ENCODE results near the gene LASP1NB.
"Not testable (repeated sequence)": the region's sequence is repeated elsewhere in the genome, so short reads cannot be mapped to it uniquely, and the experiment has no call there.

LASP1NB gene

DNA sequence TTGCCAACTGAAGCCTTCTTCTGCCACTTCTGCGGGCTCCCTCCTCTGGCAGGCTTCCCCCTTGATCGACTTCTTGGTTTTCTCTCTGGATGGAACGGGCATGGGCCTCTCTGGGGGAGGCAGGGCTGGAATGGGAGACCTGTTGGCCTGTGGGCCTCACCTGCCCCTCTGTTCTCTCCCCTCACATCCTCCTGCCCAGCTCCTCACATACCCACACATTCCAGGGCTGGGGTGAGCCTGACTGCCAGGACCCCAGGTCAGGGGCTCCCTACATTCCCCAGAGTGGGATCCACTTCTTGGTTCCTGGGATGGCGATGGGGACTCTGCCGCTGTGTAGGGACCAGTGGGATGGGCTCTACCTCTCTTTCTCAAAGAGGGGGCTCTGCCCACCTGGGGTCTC lies 6.5 kb upstream of the LASP1NB start:
- no peak for DNase-seq

DNA sequence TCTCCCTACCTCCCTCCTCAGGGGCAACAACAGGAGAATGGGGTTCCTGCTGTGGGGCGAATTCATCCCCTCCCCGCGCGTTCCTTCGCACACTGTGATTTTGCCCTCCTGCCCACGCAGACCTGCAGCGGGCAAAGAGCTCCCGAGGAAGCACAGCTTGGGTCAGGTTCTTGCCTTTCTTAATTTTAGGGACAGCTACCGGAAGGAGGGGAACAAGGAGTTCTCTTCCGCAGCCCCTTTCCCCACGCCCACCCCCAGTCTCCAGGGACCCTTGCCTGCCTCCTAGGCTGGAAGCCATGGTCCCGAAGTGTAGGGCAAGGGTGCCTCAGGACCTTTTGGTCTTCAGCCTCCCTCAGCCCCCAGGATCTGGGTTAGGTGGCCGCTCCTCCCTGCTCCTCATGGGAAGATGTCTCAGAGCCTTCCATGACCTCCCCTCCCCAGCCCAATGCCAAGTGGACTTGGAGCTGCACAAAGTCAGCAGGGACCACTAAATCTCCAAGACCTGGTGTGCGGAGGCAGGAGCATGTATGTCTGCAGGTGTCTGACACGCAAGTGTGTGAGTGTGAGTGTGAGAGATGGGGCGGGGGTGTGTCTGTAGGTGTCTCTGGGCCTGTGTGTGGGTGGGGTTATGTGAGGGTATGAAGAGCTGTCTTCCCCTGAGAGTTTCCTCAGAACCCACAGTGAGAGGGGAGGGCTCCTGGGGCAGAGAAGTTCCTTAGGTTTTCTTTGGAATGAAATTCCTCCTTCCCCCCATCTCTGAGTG lies 5.9 kb upstream of the LASP1NB start:
- no peak for DNase-seq

DNA sequence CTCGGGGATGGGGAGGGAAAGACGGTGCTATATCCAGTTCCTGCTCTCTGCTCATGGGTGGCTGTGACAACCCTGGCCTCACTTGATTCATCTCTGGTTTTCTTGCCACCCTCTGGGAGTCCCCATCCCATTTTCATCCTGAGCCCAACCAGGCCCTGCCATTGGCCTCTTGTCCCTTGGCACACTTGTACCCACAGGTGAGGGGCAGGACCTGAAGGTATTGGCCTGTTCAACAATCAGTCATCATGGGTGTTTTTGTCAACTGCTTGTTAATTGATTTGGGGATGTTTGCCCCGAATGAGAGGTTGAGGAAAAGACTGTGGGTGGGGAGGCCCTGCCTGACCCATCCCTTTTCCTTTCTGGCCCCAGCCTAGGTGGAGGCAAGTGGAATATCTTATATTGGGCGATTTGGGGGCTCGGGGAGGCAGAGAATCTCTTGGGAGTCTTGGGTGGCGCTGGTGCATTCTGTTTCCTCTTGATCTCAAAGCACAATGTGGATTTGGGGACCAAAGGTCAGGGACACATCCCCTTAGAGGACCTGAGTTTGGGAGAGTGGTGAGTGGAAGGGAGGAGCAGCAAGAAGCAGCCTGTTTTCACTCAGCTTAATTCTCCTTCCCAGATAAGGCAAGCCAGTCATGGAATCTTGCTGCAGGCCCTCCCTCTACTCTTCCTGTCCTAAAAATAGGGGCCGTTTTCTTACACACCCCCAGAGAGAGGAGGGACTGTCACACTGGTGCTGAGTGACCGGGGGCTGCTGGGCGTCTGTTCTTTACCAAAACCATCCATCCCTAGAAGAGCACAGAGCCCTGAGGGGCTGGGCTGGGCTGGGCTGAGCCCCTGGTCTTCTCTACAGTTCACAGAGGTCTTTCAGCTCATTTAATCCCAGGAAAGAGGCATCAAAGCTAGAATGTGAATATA lies 4.8 kb upstream of the LASP1NB start:
- DNase-seq, result no peak

DNA sequence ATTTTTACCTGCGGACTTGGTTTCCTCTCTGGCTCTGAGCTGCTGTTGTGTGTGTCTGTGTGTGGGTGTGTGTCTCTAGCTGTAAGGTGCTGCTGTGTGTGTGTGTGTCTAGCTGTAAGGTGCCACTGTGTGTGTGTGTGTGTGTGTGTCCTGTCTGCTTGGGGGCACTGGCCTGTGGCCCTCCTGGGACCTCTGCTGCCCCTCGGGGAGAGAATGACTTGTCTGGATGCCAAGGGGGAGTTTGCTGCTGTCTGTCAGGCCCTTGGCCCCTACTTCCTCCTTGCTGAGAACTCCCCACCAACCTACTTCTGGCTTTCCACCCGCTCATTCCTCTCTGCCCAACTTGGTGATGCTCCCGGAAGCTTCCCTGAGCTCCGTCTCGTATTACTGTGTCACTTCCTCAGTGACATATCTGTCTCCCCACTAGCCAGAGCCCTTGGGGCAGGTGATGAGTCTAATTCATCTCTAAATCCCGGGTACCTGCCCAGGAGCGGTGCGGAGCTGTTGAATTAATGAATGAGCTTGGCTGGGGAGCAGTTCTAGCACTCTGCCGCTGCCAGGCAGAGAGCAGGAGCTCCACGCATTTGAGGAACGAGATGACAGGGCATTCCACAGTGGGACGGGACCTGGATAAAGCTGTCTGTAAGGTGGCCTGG lies 3.5 kb upstream of the LASP1NB start:
- no peak for DNase-seq

DNA sequence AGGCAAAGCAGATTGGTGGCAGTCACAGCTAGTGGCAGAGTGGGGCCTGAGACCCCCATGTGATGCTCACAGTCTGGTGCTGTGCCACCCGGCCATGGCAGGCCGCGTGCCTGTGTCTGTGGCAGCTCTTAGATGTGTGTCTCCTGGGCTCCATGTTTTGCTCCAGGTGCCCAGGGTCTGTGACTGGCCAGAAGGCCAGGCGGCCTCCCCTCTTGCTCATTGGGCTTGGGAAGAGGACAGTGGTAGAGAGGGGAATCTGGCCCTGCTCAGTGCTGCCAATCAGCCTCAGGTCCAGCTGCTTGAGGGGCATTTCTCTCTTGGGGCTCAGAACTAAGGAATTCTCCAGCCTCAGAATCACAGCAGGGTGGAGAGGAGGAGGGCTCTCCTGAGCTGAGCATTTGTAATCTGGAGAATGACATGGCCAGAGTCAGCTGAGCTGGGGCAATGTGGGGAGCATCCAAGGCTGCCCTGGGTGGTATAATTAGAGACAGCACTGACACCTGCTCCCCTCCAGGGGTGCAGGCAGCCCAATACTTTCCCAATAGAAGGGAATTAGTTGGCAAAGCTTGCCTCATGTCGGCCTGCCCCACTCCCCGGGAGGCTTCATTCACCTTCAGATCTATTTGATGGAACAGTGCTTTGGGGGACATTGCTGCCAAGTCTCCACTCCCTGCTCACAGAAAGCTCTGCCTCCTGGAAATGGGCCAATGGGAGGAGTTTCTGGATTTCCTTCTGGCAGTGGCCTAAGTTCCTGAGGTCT lies 2.7 kb upstream of the LASP1NB start:
- peak; percentile 38 for DNase-seq

DNA sequence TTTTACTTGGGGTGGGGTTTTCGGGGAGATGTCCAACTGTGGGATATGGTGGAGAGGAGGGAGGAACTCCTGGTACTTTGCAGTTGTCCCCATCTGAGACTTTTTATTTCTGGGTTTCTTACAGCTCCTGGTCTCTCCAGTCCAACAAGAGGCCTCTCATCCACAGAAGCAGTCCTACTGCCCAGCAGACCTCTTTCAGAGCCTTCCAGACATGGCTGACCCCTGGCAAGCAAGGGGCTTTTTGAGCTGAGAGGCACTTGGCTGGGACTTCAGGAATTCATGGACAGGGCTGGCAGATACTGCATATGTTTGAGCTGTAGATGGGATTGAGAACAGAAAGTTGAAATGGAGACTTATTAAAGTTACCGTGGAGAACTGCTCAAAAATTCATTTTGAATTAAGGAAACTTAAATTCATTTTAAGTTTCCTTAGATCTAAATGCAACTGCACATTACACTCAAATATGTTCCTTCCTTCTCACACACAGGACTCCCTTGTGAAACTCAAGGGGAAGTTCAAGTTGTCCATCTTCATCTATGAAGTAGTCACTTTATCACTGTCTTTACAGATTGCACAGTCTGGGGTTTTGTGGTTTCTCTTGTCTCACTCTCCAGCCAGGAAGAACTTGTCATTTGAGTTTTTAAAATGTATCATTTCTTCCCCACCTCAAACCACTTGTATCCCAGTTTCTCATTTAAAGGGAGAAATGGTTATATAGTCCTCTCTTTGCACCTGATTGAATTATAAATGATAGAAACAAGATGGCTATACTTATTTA lies 1.1 kb downstream of the LASP1NB start:
- peak; percentile 96 for DNase-seq

DNA sequence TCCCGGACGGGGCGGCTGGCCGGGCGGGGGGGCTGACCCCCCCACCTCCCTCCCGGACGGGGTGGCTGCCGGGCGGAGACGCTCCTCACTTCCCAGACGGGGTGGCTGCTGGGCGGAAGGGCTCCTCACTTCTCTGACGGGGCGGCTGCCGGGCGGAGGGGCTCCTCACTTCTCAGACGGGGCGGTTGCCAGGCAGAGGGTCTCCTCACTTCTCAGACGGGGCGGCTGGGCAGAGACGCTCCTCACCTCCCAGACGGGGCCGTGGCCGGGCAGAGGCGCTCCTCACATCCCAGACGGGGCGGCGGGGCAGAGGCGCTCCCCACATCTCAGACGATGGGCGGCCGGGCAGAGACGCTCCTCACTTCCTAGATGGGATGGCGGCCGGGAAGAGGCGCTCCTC lies 5.4 kb downstream of the LASP1NB start:
- DNase-seq, result not testable (repeated sequence)

DNA sequence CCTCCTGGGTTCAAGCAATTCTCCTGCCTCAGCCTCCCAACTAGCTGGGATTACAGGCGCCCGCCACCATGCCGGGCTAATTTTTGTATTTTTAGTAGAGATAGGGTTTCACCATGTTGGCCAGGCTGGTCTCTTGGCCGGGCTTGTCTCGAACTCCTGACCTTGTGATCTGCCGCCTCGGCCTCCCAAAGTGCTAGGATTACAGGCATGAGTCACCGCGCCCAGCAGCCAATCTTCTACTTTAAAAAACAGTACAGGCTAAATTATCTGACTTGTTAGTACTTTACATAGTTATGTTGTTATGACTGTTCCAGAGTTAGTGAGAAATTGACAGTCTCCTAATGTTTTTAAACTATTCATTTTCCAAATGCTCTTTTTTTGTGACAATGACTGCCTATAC lies 8.5 kb downstream of the LASP1NB start:
- DNase-seq, result not testable (repeated sequence)

DNA sequence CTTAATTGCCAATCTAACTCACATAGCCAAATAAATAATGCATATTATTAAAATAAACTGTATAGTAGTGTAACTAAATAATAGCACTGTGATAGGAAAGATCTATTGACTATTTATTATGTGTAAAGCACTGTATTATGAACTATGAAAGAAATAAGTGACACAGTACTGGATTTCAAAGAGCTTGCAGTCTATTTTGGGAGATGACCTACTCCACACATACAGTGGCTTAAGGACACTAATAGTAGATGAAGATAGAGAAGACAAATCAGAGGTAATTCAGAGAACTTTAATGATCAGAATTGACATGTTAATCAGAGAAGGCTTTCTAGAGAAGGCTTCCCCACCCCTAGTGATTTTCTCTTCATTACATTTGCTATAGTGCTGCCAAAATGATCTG lies 14.6 kb downstream of the LASP1NB start:
- no peak for DNase-seq

DNA sequence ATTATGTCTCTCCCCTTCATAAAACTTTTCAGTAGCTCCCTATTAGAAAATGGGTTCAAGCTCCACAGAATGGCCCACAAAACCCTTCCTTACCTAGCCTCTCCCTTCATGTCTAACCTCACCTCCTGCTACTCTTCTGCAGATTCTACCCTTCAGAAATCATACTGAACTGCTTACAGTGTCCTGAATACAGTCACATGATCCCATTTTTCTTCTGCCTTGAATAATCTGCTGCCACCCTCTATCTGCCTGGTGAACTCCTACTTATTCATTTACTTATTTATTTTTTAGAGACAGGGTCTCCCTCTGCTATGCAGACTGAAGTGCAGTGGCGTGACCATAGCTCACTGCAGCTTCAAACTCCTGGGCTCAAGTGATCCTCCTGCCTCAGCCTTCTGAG lies 15.0 kb downstream of the LASP1NB start:
- DNase-seq, result no peak

DNA sequence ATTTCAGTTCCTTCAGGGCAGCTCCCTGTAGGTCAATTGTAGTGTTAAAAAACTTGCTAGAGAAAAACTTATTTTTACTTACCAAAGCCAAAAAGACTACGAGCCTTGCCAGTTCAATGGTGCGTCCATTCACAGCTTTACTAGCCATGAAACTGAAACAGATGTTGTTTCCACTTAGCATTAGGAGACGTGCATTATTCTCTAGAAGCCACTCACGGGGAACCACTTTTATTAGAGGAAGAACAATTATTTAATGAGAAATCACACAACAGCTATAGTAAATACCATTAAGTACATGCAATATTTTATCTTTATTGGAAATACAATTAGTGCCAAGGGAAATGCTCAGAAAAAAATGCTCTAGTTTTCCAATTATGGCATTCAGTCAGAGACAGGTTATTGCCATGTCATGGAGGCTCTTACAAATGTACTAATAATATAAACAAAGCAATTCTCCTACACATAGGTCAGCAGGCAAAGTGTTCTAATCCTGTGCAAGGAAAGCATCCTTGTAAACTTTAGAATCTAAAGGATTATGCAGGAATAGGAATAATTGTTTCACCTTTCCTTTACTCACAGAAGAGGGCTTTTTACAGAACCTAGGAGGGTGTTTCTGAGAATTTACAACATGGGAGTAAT lies 17.4 kb downstream of the LASP1NB start:
- no peak for DNase-seq

DNA sequence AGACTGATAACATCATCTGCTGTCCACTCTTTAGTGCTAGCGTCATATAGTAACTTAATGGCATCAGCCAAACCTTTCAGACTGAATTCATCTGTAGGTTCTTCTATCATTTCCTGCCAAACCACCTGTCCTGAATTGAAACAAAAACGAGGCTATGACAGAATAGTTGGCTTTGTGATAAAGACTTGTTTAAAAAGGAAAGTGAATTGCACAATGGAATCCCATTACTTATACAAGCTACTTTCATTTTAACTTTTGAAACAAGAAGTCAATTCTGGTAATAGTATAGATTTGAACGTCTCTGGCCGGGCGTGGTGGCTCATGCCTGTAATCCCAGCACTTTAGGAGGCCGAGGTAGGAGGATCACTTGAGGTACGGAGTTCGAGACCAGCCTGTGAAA lies 18.2 kb downstream of the LASP1NB start:
- DNase-seq, result peak; percentile 53

DNA sequence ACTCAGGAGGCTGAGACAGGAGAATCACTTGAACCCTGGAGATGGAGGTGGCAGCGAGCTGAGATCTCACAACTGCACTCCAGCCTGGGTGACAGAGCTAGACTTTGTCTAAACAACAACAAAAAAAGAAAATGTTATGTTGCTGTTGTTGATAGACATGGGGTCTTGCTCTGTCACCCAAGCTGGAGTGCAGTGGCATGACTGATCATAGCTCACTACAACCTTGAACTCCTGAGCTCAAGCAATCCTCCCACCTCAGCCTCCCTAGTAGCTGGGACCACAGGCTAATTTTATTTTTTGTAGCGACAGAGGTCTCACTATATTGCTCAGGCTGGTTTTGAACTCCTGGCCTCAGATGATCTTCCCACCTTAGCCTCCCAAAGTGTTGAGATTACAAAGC lies 21.8 kb downstream of the LASP1NB start:
- DNase-seq, result no peak

DNA sequence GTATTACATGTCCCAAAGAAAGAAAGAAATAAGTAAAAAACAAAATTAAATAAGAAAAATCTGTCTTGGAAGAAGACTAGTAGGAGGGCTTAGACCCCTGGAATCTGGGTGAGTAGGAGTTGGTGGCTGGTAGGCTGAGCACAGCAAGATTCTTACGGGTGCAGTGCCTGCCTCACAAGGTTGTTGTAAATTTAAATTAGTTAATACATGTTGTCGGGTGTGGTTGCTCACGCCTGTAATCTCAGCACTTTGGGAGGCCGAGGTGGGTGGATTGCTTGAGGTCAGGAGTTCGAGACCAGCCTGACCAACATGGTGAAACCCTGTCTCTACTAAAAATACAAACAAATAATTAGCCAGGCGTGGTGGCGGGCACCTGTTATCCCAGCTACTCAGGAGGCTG lies 28.4 kb downstream of the LASP1NB start:
- DNase-seq, result not testable (repeated sequence)

DNA sequence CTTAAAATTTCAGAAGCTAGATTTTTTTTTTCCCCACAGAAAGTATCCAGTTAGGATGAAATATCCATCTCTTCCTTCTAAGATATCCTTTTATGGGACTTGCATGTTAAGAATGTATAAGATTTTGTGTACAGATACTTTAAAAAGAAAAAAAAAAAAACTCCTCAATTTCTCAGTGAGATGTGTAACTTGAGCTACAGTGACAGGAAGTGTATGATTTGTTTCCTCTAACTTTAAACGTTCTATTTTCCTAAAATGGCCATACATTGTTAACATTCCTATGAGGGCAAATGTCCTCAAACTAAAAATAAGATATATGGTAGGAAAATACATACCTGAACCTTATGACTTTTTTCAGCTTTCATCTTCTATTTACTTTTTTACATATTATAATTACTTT lies 32.9 kb downstream of the LASP1NB start:
- no peak for DNase-seq

DNA sequence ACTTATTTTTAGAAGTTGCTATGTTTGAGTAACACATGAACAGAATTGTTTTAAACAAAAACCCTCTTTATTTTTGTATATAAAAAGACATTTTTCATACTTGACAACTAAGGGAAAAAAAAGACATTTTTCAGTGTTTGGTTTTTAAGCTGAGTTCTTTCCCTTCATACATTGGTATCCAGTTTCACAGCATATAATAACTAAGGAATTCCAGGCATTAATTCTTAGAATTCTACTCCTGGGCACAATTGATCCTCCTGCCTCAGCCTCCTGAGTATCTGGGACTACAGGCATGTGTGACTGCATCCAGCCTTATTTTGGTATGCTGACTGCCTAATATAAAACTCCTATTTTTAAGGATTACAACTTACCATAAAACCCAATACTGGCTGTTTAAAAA lies 33.3 kb downstream of the LASP1NB start:
- DNase-seq, result no peak

DNA sequence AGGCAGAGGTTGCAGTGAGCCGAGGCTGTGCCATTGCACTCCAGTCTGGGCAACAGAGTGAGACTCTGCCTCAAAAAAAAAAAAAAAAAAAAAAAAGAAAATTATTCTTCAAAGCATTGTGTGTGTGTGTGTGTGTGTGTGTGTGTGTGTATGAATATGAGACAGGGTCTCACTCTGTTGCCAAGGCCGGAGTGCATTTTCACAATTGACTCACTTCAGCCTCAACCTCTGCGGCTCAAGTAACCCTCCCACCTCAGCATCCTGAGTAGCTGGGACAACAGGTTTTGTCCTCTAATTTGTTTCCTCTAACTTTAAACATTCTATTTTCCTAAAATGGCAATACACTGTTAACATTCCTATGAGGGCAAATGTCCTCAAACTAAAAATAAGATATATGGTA lies 34.1 kb downstream of the LASP1NB start:
- no peak for DNase-seq

DNA sequence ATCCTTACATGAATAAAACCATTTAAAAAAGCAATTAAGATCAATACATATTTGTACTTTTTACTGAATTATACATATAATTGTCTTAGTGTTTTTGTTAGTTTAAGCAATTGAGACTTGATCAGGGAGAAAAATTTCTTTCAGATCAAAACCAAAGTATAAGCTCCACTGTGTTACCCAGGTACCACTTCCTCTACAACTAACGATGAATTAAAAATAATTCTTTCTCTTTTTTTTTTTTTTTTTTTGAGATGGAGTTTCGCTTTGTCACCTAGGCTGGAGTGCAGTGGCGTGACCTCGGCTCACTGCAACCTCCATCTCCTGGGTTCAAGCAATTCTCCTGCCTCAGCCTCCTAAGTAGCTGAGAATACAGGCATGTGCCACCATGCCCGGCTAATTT lies 35.0 kb downstream of the LASP1NB start:
- DNase-seq, result no peak

DNA sequence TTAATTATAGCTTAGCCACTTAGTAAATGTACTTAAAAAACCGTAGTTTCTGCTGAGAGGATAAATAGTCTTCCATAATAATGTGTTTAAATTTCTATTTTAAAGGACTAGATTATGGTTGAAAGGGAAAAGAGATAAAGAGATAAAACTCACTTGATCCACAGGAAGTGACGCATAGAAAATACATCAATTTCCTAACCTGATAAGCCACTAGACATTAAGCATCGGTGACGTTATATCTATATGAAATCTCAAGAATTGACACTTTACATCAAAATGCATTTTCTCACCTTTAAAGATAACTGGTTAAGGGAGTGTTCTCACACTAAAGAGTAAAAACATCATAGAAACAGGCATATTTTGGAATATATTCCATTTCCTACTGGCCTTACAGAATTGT lies 36.0 kb downstream of the LASP1NB start:
- no peak for DNase-seq

DNA sequence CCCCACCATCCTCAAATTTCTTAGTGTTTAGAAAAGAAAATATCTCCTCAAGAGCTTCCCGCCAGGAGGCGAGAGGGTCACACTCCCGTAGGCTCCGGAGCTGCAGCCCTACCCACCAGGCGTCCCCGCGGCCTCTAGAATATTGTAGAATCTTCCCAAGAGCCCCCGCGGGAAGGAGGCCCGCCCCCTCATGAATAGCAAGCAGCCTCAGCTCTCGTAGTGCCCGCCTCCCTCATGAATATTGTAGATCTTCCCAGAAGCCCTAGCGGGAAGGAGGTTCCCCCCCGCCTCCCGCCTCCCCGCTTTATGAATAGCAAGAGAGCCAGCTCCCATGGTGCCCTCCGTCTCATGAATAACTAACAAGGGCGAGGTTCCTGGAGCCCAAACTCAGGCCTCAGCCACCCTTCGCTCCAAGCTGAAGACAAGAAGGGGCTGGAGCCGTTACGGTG lies 41.9 kb downstream of the LASP1NB start, which contains the start of gene FBXO47:
Gene FBXO47, minus strand, starts transcription at position 114 of the 449 bp plus-strand sequence. CDS start 4,378 bp downstream, outside the sequence.
- DNase-seq, result no peak

DNA sequence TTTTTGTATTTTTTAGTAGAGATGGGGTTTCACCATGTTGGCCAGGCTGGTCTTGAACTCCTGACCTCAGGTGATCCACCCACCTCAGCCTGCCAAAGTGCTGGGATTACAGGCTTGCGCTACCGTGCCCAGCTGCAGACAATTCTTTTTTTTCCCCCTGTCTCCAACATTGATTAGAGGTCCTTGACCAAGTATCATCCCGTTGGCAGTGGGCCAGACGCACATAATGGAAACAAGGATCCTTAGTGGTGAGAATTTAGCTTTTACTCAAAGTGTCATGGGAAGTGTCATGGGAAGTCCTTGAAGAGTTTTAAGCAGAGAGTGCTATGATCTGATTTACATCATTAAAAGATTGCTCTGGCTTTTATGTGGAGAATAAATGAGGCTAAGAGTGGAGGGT lies 43.9 kb downstream of the LASP1NB start:
- DNase-seq, result no peak

Data from OCI-M1 (cell line).